NCI-H1105 treated with DMSO at 0.1 percent for 48 hours (cell line): Measurements from ENCODE around the gene KIF13A.

Experiments used
- DNase-seq: peaks from one replicate; lab custom pipeline; 2025; lab: John Stamatoyannopoulos, UW

KIF13A gene

DNA sequence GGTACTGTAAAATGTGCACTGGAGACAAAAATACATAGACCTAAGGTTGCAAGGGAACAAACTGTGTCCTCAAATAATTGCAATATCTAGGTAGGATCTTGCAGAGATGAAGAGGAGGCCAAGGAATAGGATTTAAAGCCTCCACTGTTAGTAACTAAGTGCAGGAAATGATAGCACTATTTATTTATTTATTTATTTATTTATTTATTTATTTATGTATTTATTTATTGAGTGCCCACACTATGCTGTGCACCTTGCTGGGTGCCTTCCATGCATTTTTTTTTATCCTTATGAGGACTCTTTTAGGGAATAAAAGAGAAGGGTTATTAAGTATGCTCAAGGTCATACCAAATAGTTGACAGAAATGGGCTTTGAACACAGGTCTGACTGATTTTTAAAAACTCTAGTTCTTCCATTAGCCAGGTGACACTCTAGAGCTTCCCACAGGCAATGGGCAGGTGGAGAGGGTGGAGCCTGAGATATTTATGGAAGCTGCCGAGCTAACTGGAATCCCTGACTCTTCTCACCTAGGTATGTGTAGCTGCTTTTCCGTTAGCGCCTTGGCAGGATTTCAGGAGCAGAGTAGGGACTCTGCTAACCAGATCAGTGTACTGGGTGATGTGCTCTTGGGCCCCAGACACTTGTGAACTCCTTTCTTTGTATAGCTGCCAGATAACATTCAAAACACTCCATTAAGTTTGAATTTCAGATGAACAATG lies 268.0 kb downstream of the KIF13A start:
- DNase-seq: peak; percentile 58

DNA sequence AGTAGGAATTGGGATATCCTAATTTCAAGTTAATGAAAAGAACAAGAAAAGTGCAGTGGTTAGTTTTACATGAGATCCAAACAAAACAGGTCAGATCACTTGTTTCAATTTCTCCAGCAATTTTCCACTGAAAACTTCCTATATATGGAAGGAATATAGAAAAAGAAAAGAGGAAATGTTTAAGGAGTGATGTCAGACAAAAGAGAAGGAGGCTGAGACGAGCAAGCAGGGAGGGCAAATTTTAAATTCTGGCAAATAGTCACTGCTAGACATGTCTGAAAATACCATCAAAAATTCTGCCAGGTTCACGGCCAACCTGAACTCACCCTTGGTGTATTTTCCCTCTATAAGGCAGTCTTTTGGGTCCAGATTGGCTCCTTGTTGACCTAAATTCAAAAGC lies 271.2 kb downstream of the KIF13A start:
- no peak for DNase-seq

DNA sequence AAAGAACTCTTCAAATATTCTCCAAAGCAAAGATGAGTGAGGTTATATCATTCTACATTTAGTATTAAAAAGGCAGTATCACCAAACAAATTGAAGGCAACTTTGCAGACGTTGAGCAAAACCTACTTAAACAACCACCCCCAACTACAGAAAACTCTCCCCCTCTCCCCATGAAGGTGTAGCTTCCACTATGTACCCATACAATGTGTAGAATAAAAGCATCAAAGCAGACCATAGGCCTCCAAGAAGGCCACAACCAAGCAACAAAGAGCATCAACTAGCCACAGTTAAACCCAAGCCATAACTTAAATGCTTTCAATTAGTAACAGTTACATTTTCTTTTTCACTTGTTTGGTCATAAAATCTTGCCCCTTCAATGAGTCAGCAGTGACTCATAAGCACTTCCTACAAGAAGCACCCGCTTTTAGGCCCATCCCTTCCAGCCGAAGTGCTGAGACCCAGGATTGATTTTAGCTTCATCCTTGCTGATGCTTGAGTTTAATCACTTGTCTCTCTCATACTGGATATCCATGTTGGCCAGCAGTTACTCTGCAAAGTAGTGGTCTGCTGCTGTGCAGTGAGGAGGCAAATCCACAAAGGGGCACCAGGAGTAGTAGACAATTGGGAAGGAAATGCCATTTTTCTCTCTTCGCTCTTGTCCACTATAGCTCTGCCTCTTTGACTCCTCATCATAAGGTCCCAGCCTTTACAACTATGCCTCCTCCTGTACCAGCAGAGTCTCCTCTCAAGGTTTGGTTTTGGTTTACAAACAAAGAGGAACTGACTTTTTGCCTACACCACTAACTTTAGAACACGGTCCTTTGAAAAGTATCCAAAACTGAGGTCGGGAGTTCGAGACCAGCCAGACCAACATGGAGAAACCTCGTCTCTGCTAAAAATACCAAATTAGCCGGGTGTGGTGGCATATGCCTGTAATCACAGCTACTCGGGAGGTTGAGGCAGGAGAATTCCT lies 272.3 kb downstream of the KIF13A start:
- DNase-seq: no peak

DNA sequence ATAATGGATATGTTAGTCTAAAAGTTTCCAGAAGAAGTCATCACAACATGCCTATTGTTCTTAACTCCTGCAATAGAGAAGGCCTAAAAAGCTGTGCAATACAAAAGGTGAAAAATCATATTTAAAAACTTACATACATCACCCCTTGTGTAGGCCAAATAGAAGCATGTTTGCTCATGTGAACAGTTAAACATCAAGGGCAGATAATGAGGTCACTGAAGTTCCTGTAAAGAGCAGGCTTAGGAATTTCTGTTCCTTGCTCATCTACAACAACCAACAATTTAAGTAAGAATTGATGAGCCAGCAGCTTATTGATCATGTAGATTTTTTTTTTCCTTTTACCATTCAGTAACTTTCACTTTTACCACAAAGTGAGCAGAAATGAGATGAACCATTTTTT lies 273.3 kb downstream of the KIF13A start:
- DNase-seq: no peak

DNA sequence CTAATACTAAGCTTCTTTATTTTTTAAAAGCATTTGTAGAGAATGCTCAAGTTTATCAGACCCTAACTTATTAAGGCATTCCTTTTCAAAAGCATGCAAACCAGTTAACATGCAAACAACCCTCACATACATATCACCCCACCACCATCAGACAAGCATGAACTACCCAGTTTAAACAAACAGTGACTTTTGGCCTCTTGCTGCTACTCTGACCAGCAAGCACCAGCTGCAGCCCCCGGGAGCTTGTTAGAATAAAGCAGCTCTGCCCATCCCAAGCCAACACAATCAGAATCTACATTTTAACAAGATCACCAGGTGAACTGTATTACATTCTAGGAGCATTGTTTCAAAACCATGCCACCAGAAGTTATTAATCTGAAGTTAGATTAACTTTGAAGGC lies 274.9 kb downstream of the KIF13A start:
- no peak for DNase-seq

DNA sequence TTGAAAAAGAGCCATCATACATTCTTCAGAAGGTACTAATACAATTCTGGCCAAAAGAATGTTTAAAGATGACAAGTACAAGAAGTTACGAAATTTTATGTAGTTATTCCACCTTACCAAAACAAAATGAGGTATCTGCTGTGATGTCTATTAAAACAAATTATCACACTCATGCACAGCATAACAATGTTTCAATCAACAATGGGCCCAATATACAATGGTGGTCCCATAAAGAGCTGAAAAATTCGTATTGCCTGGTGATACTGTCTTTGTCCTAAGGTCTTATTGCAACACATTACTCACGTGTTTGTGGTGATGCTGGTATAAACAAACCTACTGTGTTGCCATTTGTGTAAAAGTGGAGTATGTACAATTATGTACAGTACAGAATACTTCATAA lies 277.1 kb downstream of the KIF13A start:
- DNase-seq: no peak

DNA sequence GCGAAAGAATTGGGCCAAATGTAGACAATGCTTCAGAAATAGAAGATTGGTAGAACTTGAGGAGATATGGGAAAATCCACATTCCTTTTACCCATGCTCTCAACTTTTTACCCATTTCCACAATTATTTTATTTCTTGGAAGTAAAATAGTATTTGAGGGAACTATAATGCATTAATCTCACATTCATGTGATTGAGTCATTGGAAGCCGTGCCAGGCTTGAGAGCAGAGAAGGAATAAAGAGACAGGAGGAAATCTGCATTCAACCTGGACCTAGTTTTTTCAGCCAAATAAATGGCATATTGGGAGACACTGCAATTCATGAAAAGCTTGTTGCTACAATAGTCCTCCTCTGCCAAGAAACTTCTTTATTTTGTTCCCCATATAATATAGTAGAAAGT lies 278.0 kb downstream of the KIF13A start:
- DNase-seq: no peak
